DND-41 (cell line): ENCODE data around the gene ZDHHC13.

Source experiments
- EZH2 ChIP-seq: IDR thresholded peaks from 3 replicates; pipeline ENCODE4 v1.6.1; 2012; ENCODE audit warnings: borderline replicate concordance, low read depth, mild to moderate bottlenecking, moderate library complexity, low read length, inconsistent platforms; ENCODE audit not compliant: severe bottlenecking
- TF ChIP-seq, protein P1 (sequence below): IDR thresholded peaks from 2 replicates; pipeline ENCODE4 v1.5.1; 2012; ENCODE audit warnings: borderline replicate concordance, low read length, moderate library complexity, mild to moderate bottlenecking; ENCODE audit not compliant: poor library complexity, severe bottlenecking; ENCODE audit errors: extremely low read depth

GRCh38 chr11:19107125-19107524 lies 9.8 kb upstream of the ZDHHC13 start:
- TF ChIP-seq, protein P1, sequence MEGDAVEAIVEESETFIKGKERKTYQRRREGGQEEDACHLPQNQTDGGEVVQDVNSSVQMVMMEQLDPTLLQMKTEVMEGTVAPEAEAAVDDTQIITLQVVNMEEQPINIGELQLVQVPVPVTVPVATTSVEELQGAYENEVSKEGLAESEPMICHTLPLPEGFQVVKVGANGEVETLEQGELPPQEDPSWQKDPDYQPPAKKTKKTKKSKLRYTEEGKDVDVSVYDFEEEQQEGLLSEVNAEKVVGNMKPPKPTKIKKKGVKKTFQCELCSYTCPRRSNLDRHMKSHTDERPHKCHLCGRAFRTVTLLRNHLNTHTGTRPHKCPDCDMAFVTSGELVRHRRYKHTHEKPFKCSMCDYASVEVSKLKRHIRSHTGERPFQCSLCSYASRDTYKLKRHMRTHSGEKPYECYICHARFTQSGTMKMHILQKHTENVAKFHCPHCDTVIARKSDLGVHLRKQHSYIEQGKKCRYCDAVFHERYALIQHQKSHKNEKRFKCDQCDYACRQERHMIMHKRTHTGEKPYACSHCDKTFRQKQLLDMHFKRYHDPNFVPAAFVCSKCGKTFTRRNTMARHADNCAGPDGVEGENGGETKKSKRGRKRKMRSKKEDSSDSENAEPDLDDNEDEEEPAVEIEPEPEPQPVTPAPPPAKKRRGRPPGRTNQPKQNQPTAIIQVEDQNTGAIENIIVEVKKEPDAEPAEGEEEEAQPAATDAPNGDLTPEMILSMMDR: no peak
- TF ChIP-seq EZH2: no peak
